AG09309 (cell line): ENCODE data around the gene XRCC2.
"Not testable (repeated sequence)": the region's sequence is repeated elsewhere in the genome, so short reads cannot be mapped to it uniquely, and the experiment has no call there.

Experiments
- DNase-seq: peaks from one replicate; pipeline ENCODE4 v3.0.0-alpha.2; 2010; ENCODE audit warnings: low read depth
- H3K4me3 ChIP-seq: 2 replicates; pipeline ENCODE4 v1.5.1; 2011; ENCODE audit warnings: mild to moderate bottlenecking, low read depth, low read length, moderate library complexity; ENCODE audit not compliant: control insufficient read depth
- TF ChIP-seq, protein P1 (sequence below): IDR thresholded peaks from 2 replicates; pipeline ENCODE4 v1.5.1; 2011; ENCODE audit warnings: mild to moderate bottlenecking, low read depth, low read length, inconsistent platforms; ENCODE audit not compliant: insufficient read depth, control insufficient read depth; ENCODE audit errors: missing control alignments

Gene XRCC2

DNA sequence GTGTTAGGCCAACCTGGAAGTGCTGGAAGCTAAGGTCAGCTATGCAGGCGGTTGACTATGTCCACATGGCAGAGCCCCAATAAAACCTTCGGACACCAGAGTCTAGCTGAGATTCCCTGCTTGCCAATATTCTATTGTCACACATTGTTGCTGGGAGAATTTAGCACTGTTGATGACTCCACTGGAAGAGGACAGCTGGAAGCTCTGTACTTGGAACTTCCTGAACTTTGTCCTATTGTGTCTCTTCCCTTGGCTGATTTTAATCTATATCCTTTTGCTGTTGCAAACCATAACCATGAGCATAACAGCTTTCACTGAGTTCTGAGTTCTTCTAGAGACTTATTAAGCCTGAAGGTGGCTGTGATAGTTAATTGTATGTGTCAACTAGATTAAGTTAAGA, 12.0 kb downstream of the XRCC2 start:
- no peak overlapping the region for H3K4me3 ChIP-seq
- DNase-seq = no peak
- TF ChIP-seq, protein P1, sequence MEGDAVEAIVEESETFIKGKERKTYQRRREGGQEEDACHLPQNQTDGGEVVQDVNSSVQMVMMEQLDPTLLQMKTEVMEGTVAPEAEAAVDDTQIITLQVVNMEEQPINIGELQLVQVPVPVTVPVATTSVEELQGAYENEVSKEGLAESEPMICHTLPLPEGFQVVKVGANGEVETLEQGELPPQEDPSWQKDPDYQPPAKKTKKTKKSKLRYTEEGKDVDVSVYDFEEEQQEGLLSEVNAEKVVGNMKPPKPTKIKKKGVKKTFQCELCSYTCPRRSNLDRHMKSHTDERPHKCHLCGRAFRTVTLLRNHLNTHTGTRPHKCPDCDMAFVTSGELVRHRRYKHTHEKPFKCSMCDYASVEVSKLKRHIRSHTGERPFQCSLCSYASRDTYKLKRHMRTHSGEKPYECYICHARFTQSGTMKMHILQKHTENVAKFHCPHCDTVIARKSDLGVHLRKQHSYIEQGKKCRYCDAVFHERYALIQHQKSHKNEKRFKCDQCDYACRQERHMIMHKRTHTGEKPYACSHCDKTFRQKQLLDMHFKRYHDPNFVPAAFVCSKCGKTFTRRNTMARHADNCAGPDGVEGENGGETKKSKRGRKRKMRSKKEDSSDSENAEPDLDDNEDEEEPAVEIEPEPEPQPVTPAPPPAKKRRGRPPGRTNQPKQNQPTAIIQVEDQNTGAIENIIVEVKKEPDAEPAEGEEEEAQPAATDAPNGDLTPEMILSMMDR = no peak

DNA sequence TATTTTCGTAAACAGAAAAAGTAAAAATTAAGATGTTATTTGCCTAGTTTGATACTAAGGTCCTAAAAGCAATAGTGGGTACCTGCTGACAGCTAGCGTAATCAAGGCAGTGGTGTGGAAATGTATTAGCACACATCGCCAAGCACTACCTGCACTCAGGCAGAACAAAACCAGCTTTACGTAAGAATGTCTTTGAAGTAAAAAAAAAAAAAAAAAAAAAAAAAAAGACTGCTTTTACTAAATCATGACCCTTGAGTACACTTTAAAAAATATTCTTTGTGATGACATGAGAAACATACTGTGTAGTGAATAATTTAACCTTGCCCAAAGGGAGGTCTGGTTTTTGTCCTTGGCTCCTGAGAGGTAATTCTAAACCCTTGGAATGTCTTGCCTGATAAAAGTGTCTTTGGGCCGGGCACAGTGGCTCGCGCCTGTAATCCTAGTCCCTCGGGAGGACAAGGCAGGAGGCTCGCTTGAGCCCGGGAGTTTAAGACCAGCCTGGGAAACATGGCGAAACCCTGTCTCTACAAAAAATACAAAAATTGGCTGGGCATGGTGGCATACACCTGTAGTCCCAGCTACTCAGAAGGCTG, 12.7 kb downstream of the XRCC2 start:
- TF ChIP-seq, protein P1 = no peak
- no peak for DNase-seq
- no peak overlapping the region for H3K4me3 ChIP-seq

DNA sequence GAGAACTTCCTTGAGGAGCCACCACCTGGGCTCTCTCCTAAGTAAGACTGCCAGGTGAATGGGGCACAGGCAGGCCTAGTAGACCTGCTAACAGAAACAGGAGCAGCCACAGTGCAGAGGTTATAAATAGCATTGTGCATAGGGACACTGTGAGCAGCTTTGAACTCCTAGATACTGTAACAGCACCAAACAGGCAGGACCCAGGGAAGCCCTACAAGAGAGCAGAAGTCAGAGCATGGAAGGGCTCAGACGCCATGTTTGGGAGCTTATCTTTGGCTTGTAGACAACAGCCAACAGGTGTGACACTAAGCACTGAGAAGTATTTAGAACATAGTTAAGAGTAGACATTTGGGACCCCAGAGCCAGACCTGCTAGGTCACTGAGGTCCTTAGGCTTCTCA, 14.5 kb downstream of the XRCC2 start:
- no peak for DNase-seq
- TF ChIP-seq, protein P1 = no peak
- H3K4me3 ChIP-seq = no peak overlapping the region

DNA sequence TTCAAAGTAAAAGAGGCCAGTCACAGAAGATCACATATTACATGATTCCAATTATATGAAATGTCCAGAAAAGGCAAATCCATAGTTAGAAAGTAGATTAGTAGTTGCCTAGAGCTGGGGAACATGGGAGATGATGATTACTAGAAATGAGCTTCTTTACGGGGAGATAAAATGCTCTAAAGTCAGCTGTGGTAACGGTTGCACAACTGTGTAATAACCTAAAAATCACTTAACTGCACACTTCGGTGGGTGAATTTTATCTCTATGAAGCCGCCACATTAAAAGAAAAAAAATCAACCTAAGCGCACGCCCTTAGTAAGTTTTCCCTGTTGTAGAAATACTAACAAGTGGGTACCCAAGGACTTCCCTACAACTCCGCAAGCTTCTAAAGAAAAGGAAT, 15.9 kb downstream of the XRCC2 start:
- TF ChIP-seq, protein P1 = no peak
- no peak for DNase-seq
- H3K4me3 ChIP-seq = no peak overlapping the region

DNA sequence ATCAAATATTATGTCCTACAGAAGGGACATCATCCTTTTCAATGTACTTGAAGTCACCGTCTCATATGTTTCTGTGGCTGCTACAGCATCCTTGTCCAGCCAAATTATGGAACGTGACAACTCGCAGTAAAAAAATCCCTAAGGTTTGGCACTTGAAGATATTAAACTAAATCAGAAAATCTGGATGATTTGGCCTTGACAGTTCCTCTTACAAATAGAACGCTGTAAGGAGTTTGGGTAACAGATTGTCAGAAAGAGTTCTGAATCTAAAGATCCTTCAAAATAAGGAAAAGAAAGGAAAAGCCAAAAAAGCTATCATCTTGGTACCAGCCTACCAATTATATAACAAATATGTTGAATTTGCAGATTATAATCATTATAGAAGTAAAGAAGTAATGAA, 21.0 kb downstream of the XRCC2 start:
- H3K4me3 ChIP-seq = no peak overlapping the region
- DNase-seq = no peak
- TF ChIP-seq, protein P1 = no peak

DNA sequence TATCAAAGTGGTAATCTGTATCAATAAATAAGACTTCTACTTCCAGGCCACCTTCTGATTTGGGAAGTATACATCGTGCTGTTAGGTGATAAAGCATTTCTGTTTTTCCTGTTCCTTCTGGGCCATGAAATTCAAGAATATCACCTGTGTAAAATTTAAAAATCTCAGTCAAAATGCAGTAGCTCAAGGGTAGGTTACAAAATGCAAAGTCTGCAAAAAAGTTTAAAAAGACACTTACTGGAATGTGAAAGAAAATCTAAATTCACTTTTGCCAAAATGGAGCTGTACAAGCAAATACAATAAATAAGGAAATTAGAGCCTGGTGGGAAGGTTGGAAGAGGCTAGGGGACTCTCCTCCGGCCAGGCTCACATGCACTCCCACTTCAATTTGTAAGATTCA, 26.7 kb downstream of the XRCC2 start:
- no peak for DNase-seq
- TF ChIP-seq, protein P1 = no peak
- no peak overlapping the region for H3K4me3 ChIP-seq

DNA sequence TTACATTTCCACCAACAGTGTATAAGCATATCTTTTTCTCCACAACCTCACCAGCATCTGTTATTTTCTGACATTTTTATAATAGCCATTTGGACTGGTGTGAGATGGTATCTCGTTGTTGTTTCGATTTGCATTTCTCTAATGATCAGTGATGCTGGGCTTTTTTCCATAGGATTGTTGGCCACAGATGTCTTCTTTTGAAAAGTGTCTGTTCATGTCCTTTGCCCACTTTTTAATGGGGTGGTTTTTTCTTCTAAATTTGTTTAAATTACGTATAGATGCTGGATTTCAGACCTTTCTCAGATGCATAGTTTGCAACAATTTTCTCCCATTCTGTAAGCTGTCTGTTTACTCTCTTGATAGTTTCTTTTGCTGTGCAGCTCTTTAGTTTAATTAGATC, 28.9 kb downstream of the XRCC2 start:
- DNase-seq = no peak
- H3K4me3 ChIP-seq = no peak overlapping the region
- TF ChIP-seq, protein P1 = no peak

DNA sequence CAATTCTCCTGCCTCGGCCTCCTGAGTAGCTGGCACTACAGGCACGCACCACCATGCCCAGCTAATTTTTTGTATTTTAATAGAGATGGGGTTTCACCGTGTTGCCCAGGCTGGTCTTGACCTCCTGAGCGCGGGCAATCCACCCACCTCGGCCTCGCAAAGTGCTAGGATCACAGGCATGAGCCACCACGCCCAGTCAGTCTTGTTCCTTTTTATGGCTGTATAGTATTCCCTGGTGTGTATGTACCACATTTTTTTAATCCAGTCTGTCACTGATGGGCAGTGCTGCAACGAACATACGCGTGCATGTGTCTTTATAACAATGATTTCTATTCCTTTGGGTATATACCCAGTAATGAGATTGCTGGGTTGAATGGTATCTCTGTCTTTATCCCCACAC, 29.4 kb downstream of the XRCC2 start:
- not testable (repeated sequence) for DNase-seq, H3K4me3 ChIP-seq
